Stimulated activated CD8-positive, alpha-beta memory T cell treated with anti-CD3 and anti-CD28 coated beads, Interleukin-15, amount 100 ng/mL, for 1 hour (primary cell): ENCODE measurements around the gene HOXB13.

Source experiments
- DNase-seq: peaks from one replicate; pipeline ENCODE4 v3.0.0-alpha.2; 2020; ENCODE audit warnings: low read depth

HOXB13 gene

DNA sequence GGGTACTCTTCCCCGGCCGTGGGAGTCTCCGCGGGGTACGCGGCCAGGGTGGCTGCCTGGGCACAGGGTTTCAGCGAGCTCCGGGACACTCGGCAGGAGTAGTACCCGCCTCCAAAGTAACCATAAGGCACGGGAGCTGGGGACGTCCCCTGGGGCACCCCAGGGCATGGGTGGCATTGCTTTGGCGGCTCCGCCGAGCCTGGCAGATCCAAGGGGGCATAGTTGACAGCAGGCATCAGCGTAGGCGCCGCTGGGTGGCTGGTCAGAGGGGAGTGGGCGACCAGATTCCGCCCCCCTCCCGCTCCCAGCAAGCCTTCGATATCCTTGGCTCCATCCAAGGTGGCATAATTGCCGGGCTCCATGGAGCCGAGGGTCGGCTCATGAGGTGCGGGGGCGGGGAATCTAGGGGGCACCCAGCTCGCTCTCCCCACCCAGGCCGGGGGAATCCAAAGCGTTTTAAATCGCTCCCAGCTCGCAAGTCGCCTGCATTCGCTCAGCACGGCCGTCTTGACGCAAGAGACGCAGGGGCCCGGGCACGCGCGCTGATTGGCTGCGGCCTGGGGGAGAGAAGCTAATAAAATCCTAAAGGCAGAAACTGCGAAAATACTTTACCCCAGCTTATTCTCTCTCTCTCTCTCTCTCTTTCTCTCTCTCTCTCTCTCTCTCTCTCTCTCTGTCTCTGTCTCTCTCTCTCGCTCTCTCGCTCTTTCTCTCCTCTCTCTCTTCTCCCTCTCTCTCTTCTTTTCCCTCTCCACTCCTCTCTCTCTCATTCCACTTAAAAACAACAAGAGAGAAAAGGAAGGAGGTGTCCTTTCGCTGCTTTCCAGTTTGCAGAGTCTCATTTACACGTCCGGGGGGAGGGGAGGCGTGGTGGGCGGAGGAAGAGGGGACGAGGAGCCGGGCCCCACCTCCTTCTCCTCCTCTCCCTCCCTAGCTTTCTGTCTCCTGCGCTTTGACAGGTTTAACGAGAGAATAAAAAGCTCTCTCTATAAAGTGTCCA is at the start of gene HOXB13:
Gene HOXB13, minus strand, starts transcription at position 519 of the 1,000 bp plus-strand sequence. Its CDS starts 157 bp downstream, at position 362.
- no peak for DNase-seq

DNA sequence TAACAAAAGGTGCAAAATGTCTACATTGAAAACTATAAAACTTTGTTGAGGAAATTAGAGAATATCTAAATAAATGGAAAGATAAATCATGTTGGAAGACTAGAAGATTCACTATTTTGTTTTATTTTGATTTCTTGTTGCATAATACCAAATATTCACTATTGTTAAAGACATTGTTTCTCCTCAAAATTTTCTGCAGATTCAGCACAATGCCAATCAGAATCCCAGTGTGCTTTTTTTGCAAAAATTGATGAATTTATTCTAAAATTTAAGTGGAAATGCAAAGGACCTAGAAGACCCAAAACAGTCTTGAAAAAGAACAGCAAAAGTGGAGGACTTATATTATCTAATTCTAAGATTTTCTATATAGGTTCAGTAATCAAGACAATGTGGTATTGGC is 48.1 kb upstream of the HOXB13 start:
- no peak for DNase-seq

DNA sequence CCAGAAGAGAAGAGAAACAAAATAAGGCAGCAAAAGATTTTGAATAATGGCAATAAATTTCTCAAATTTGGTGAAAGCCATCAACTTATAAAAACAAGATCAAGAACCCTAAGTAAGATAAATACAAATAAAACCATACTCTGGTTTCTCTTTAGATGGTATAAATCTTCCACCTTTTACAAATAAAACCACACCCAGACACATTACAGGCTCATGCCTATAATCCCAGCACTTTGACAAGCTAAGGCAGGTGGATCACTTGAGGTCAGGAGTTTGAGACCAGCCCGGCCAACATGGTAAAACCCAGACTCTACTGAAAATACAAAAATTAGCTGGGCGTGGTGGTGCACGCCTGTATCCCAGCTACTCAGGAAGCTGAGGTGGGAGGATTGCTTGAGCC is 44.7 kb upstream of the HOXB13 start:
- DNase-seq = no peak

DNA sequence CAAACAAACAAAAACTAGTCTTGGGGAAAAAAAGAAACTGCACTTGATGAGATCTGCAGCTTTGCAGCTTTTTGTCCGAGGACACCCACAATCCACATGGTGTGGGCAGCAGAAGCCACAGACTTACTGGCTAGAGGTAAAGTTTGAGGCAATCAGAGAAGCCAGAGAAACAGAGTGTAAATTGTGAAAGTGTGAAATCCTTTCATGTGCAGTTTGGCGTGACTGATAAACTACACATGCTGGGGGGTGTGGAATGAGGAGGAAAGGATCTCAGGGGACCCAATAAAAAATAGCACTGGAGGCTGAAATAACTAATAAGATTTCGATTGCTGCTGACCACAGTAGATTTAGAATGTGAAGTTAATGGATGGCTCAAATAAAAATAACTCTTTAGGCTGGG is 42.4 kb upstream of the HOXB13 start:
- DNase-seq = no peak

DNA sequence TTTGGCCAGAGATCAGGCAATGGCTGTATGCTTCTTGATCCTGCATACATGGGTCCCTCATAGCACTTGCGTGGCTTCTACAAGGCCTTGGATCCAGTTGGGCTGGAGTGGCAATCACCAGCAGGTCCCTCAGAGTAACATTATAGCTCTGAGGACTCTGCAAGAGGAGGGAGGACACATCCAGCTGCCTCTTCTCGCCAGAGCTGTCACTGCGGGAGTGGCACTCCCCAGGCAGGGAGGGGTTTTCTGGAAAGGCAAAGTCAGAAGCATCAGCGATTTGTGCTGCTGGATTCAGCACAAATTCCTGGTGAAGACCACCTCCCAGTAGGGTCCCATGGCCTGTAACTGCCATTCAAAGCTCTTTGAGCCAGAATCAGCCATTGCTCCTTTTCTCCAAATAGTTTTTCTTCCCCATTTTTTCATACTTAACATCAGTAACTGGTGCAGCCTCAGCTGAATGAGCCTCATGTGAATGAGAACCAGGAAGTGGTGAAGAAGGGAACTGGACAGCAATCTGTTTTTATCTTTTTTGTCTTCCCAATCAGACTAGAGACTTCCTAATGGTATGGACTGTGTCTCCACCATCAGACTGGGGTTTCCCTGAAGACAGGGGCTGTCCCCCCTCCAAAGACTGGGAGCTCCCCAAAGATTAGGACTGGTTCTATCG is 40.6 kb upstream of the HOXB13 start:
- no peak for DNase-seq

DNA sequence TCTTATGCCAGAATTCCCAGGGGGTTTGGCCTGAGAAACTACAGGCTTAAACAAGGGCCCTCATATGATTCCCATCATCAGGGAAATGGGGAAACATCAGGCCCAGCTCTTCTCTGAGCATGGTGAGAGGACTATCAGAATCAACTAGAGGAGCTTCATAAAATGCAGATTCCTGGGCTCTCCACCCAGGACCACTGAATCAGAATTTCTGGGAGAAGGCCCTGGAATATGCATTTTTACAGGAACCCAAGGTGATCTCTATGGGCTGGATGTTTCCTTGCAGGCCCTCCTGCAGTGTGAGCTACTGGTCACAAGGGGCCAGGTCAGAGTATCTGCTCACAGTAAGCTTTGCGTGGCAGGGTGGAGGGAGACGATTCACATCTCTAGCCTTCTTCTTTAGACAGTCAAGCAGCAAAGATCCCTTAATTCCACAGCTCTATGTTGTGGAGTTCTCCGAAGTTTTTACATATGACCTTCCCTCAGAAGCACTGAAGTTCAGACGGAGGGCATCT is 38.8 kb upstream of the HOXB13 start:
- DNase-seq = no peak

DNA sequence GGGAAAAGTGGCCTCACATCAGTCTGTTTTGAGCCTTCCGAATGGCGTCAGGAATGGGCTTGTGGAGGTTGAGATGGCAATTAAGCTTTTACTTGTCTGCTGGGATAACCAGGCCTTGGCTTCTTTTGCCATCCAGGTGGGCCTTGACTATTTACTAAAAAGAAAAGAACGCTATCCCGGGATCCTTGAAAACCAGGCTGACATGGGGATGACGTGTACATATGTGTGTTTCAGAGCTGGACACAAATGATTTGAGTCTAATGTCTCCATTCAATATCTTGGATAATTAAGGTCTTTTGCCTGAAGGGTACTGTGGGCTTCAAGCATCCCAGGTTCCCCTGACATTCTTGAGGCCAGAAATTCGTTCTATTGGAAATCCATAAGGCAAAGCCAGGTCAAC is 32.6 kb upstream of the HOXB13 start:
- no peak for DNase-seq

DNA sequence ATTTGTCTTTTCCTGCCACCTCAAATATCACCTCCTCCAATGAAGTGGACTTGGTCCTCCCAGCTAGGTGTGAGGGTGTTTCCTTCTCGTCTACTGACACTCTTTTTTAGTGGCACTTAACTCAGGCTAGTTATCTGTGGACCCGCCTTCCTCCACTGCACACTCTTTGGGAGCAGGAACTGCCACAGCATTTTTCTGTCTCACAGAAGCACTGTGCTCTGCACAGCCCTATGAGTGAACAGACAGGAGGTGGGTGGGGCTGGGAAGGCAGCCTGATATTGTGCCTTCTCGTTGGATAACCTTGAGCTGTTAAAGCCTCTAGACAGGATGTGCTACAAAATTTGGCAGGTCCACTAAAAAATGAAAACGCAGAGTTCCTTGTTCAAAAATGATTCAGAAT is 31.9 kb upstream of the HOXB13 start:
- DNase-seq = no peak

DNA sequence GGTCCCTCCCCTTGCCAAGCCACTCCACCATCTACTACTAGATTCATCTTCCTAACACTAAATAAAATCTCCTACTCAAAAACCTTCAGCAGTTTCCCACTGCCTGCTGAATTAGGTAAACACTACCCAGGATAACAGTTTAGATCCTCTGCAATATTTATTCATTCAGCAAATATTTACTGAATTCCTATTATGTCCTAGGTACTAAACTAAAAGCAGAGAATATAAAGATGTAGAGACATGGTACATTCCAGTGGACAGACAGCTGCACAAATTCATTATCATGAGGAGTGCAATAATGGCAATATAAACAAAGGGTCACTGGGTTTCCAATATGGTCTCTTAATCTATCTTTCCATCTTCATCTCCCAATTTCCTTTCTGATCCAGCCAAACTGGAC is 30.7 kb upstream of the HOXB13 start:
- no peak for DNase-seq

DNA sequence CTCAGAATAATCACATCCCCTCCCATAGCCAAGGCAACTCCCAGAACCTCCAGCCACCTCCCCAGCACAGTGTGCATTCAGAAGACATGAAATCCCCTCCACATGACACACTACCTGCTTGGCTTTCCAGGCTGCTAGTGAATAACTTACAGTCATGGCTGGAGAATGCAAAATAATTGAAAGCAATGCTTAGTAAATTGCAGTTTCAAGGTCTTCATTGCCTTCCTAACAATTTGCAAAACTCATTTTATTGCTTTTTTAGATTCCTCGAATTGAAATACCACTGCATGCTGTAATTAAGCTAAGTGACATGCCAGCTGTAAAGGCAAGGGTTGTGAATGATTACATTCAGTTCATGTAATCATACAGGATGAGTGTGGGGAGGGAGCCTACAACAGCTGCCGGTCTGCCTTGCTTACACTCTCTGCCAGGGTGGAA is 29.0 kb upstream of the HOXB13 start:
- DNase-seq = no peak

DNA sequence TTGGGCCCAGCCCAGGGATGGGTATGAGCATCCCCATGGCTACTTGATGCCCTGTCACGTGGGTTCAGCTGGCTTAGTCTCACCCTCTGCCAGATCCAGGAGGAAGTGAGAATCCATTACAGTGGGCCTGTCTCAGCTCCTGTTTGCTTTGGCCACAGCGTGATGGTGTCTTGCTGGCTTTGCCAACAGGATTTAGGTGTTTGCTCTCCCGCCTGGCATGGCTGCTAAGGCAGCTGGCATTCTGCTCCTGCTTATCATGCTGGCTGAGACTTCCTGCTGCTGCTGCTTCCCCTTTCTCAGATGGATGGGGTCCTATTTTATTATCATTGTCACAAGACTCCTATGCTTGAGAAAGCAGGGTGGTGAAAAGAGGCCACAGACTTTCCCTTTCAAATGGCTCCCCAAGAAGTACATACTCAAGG is 28.3 kb upstream of the HOXB13 start:
- DNase-seq = no peak

DNA sequence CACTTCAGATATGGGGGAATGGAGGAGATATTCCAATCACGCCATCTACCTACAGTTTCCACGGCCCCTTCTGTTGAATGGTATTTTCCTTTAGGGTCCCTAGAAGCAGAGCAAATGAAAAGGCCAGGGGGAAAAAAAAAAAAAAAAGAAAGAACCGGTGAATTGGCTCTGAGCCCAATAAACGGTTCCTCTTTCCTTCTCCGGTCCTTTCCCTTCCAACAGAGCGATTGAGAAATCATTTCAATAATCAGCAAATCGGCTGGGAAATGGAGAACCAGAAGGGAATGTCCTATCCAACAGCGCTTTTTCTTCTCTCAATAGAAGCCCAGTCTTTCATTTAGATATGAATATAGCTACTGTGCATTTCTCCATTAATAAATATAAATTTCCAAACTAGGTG is 26.8 kb upstream of the HOXB13 start:
- no peak for DNase-seq

DNA sequence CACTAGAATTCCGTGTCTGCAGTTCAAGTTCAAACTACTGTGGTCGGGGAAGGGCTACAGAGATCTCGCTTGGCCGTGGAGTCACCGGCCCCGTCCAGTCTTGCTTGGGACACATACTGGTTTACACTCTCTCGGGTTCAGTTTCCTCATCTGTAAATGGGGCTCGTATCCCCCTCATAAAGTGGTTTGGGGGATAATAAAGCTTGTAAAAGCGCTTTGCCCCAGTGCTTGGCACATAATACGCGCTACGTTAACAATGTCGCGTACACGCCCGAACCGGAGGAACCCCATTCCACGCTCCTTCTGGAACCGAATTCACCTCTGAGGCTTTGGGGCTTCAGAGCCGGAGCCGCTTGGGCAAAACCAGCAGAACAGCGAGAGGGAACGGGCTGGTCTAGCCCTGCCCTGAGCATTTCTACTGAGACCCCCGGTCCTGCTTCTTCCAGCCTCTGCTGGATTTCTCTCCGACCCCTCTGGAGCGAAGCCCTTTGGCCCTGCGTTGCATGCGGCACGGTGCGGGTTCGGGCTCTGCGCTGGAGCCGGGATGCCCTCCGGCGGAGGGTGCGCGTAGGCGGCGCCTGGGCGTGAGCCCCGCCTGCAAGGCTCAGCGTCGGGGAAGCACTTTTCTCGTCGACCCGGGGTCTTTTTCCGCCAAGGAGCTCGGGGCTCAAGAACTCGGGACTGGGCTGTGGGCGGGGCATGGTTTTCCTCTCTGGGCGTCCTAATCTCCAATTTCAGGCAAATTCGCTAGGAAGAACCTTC is 26.1 kb upstream of the HOXB13 start:
- no peak for DNase-seq

DNA sequence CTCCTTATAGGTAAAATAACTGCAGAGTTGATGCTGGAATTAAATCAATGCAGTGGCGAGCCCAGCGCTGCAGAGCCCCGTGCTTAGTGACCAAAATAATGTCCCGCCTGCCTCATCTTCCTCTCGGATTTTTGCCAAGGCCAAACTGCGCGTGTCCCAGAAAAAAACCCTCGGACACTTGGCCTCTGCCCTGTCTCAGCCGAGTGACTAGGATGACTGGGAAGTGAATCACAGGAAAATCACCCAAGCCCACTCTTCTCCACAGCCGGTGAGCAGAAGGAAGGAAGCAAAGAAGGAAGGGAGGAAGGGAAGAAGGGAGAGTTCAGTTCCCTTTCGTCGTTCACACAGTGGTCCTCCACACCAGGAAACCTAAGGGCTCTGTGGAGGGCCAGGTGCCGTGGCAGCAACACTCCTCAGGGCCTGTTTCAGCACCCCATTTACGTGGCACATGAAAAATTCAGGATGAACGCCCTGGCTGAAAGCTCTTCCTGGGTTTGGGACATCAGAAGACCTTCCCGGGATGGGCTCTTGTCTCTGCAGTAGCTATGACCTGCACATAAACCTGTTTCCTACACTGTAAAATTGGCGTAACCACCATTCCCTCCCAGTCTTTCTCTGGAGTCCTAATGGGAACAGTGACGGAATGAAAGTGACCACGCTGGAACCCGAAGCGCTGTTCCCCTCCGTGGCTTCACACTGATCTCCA is 25.4 kb upstream of the HOXB13 start:
- no peak for DNase-seq

DNA sequence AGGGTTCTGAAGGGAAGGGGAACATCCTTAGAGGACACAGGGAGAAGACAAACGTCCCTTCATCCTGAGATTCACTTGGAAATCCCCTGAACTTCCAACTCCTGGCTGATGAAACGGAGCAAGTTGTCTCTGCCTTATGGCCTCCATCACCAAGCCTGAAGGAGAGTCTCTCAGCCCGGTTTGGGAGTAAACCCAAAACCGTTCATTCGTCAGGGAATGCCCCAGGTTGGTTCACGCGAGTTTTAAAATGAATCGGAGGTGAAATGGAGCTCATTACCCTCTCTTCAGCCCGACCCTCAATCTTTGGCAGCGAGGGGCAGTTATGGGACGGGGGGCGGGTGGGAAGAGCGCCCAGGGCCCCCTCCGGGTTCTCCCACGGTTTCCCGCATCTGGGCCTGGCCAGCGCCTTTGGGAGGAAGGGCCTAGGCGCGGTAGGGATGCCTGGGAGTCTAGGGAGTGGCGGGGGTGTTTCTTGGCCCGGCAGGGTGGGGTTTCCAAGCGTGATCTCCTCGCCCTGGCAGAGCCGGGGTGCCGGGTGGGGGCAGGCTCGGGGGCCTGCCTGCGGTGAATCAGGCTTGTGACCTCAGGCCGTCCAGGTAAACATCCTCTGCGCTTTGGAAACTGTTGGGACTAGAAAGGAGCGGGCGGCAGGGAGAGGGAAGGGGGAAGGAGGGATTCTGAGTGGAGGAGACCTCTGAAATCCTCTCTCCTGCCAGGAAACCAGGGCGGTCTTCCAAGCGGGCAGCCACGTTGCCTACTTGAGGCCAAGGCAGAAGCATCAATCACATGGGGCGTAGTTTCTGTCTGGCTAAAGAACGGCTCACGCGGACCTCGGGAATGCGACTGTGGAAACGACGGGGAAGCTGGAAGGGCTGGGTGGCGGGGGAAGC is 24.1 kb upstream of the HOXB13 start:
- DNase-seq = no peak

DNA sequence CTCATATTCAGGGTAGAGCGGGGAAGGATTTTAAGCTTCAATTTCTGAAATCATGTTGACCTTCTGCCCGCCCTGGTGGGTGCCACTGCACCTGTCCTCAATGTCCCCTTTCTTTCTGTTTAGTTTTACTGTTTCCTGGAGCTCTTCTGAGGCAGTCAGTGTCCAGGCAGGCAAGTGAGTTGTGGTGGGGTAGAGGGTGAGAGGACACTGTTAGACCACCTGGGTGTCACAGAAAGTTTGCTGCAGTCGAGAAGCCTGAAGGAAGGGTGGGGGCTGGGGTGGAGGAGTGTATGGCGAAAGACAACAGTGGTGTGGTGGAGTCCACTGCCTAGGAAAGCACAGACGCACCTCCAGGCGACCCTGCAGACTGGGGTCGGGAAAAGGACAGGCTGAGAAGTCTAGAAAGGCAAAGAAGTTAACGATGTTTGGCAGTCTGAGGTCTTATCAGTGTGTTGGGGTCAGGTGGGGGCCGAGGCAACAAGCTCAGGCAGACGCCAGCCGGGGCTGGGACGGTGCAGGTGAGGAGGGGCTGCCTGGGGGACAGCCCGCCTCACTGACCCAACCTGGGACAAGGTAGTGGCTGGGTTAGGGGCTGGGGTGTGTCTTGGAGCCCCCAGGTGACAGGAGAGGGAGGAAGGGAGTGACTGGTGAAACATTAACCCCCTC is 23.3 kb upstream of the HOXB13 start:
- DNase-seq = no peak

DNA sequence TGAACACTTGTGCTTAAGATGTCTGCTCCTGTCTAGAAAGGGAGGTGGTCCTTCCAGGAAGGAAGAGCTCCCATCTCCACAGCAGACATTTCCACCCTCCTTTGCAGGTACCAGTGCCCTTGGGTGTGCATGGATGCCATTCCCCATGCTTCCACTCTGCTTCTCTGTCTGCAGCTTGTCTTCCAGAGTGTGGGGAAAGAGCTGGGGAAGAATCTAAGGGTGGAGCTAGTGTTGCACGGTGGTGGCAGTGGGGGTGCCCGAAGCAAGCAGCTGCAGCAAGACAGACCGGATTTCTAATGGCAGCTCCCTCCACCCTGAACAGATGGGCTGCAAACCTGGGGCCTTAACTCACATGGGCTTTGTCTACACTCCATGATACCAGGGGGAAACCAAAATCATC is 22.6 kb upstream of the HOXB13 start:
- no peak for DNase-seq

DNA sequence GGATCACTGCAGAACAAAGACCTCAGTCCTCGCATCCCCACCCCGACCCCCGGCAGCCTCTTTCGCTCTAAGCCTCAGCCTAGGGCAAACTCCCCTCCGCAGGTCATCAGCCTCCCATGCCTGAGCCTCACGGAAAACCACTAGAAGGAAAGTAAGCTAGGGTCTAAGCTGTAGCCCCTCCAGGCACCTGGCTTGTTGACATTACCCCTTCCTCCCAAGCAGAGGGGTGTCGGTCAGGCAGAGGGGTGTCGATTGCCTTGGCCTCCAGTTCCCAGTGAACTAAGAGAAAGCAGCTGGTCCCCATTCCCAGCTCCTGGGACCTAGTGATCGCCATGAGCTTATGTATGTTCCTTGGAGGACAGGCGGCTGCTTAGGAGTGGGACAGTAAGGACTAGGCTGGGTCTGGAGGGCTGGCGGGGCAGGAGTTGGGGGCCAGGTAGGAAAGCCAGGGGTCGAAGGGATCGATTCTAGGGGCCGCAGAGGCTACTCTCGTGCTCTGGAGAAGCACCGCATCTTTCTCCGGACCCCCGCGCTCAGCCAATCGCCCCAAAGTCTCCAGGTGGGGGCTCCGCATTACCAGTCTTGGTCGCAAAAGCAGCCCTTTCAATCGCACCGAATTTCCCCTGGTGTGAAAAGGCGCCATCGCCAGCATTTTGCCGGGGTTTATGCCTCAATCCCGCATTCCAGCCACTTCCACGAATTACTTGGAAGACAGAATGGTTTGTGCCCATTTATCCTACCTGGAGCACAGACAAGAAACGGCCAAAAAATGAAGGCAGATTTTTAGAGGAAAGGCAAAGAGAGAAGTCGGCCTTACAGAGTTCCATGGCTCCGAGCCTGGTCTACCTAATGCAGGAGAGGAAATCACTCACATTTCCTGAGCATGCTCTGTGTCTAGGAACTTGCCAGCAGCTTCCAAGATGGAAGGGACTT is 21.3 kb upstream of the HOXB13 start:
- DNase-seq = no peak
